ENCODE results near the gene SENP5. TPM values are rescaled to one million over a fixed set of nuclear protein-coding genes. Genes with fewer than 3 reads are reported as not detected.

The SENP5 gene
- total RNA-seq, 1 experiment from 2014 or later: 30.4 TPM

GRCh38 chr3:196962108-196962929 lies 94.6 kb downstream of the SENP5 start:
- H2AFZ ChIP-seq (ENCODE audit: low read length): no peak overlapping the region
- Mint-ChIP-seq H3K27ac (no peak overlapping the region), H3K4me3 (no peak overlapping the region), H3K4me1 (peaks cover 3 to 5% of the 10 kb centered on the region in 2 experiments; a peak in 3 of 4 replicates), H3K36me3 (ENCODE audit: insufficient read depth in 1 of 3, low read depth in 3 of 3) (no peaks in the 10 kb centered on the region), H3K9me3 (no peaks in the 10 kb centered on the region), H3K27me3 (ENCODE audit: low read depth) (peaks cover 65% of the 10 kb centered on the region)
- peaks cover 13% of the 10 kb centered on the region; the same call in 1 of the 2 replicates for H3K27me3 ChIP-seq (ENCODE audit: insufficient read depth, low read length)
- no peak overlapping the region for H3K4ac ChIP-seq (ENCODE audit: low read depth, low read length)
- H3K9ac ChIP-seq (ENCODE audit: extremely low read depth, insufficient read length, low read length): no peak overlapping the region
- H3K27ac ChIP-seq (ENCODE audit: insufficient read length, low read depth, low read length): no peak overlapping the region
- H3K4me2 ChIP-seq (ENCODE audit: insufficient read depth, insufficient read length, low read length): no peak overlapping the region
- no peak overlapping the region for H3K23ac ChIP-seq (ENCODE audit: insufficient read length, low read depth, low read length)
- no peak overlapping the region for H3K56ac ChIP-seq (ENCODE audit: insufficient read length, low read depth, low read length)
- no peak overlapping the region for H2BK5ac ChIP-seq (ENCODE audit: insufficient read length, low read length)
- no peaks in the 10 kb centered on the region for H3K79me1 ChIP-seq (ENCODE audit: insufficient read depth, low read depth, low read length, poor library complexity, severe bottlenecking)
- H2AK5ac ChIP-seq (ENCODE audit: insufficient read length, low read length): no peak overlapping the region
- no CpG with 5 or more reads among the region's 9 CpGs for WGBS (ENCODE audit: extremely low coverage, insufficient read length, low lambda C conversion rate)
- no peak for TF ChIP-seq CTCF (conservative IDR thresholded peaks at IDR 0.05)
- H3K79me2 ChIP-seq (ENCODE audit: insufficient read depth, low read length): no peaks in the 10 kb centered on the region
- H2BK15ac ChIP-seq (ENCODE audit: low read depth, low read length): no peak overlapping the region
- H2BK20ac ChIP-seq (ENCODE audit: low read depth, low read length, poor library complexity, severe bottlenecking): no peak overlapping the region
- no peak overlapping the region for H2BK12ac ChIP-seq (ENCODE audit: insufficient read length, low read depth, low read length)
- H3K23me2 ChIP-seq (ENCODE audit: insufficient read length, low read depth, low read length, poor library complexity, severe bottlenecking): no peaks in the 10 kb centered on the region
- H3T11ph ChIP-seq (ENCODE audit: low read length): no peak overlapping the region
- no peaks in the 10 kb centered on the region for H3K9me3 ChIP-seq (ENCODE audit: control insufficient read depth, low read depth, low read length)
- H4K91ac ChIP-seq (ENCODE audit: insufficient read length, low read depth, low read length): no peak overlapping the region
- no peak overlapping the region for H2BK120ac ChIP-seq (ENCODE audit: low read depth, low read length, poor library complexity, severe bottlenecking)
- no peak overlapping the region for H4K5ac ChIP-seq (ENCODE audit: insufficient read length, low read depth, low read length)
- H3K18ac ChIP-seq (ENCODE audit: insufficient read length, low read depth, low read length): no peak overlapping the region
- no peak overlapping the region for H4K8ac ChIP-seq (replicated peaks; ENCODE audit: insufficient read length, low read depth, low read length)
- no peak for DNase-seq
- H4K20me1 ChIP-seq (ENCODE audit: control insufficient read depth, insufficient read depth, insufficient read length): no peaks in the 10 kb centered on the region
- no peaks in the 10 kb centered on the region for H3K4me1 ChIP-seq (ENCODE audit: insufficient read depth, low read length)
- no peak overlapping the region for H3K14ac ChIP-seq (ENCODE audit: insufficient read depth, low read length)

Data from H9 (cell line).